K562 (cell line): Measurements from ENCODE around the gene ATP6V1F. TPM values are rescaled to one million over a fixed set of nuclear protein-coding genes. Genes with fewer than 3 reads are reported as not detected.
A peak's percentile ranks its signal among the peaks of the same experiment; 100 is the strongest.

ENCODE experiments used
- ATAC-seq: fragments of 200-7000 bp; cut with Tn5 transposase; 3 replicates; pipeline ENCODE4 v1.9.1; 2020; ENCODE audit warnings: moderate library complexity
- BruUV-seq: library from RNA; stranded (reverse); fragments of 400-500 nt; replicated peaks from 2 replicates; lab custom pipeline; 2021; lab: Mats Ljungman, UMichigan
- CTCF ChIA-PET: fragments of 300-600 bp; formaldehyde crosslinking; extraction: SDS; loops from one replicate; lab custom pipeline; 2021; ENCODE audit warnings: low intra/inter-chr PET ratio; lab: Yijun Ruan, JAX
- POLR2A ChIA-PET: fragments of 300-600, 350-650 bp; sonication (Branson Sonifier 250); formaldehyde crosslinking; extraction: SDS; loops from one replicate; lab custom pipeline; 2021; ENCODE audit warnings: antibody characterized with exemption, inconsistent platforms; lab: Yijun Ruan, JAX
- DNase-seq, 4 experiments: peaks; one replicate each; pipeline versions ENCODE4 v3.0.0 to v3.0.0-alpha.2; 2011 to 2018; ENCODE audit warnings: low spot score in 3 of 4, mixed read lengths in 3 of 4; ENCODE audit errors: extremely low read depth in 1 of 4
- FAIRE-seq: peaks from 2 replicates; lab custom pipeline; 2011; peaks lifted over from hg19 to GRCh38; lab: Jason Lieb, UNC
- H2AFZ ChIP-seq: 2 replicates; pipeline ENCODE4 v1.6.0; 2011; ENCODE audit warnings: low read depth, low read length, control low read depth, inconsistent platforms
- H3K27ac ChIP-seq: fragments of 200-600 bp; 3 replicates; pipeline ENCODE4 v1.8.0; 2011; ENCODE audit warnings: low read depth, mild to moderate bottlenecking, control low read depth, inconsistent platforms, low read length, moderate library complexity, mixed read lengths; ENCODE audit errors: extremely low read depth
- H3K27me3 ChIP-seq, 2 experiments: fragments of 300-600 bp in 1 of 2; 2 replicates in 1 of 2; 3 replicates in 1 of 2; pipeline versions ENCODE4 v1.6.0 to v1.8.0; 2011; ENCODE audit warnings: inconsistent platforms in 2 of 2, low read length in 2 of 2, mild to moderate bottlenecking in 1 of 2, mixed read lengths in 1 of 2, moderate library complexity in 1 of 2; ENCODE audit not compliant: control insufficient read depth in 2 of 2, insufficient read depth in 2 of 2
- H3K36me3 ChIP-seq: fragments of 300-600 bp; 3 replicates; pipeline ENCODE4 v1.8.0; 2011; ENCODE audit warnings: mild to moderate bottlenecking, low read length, inconsistent platforms; ENCODE audit not compliant: control insufficient read depth, insufficient read depth
- H3K4me1 ChIP-seq, 2 experiments: fragments of 200-600 bp in 1 of 2; replicated peaks in 1 of 2; 2 replicates in 1 of 2; 3 replicates in 1 of 2; pipeline versions ENCODE4 v1.5.1 to v1.8.0; 2011; ENCODE audit warnings: inconsistent platforms in 2 of 2, low read length in 2 of 2, mild to moderate bottlenecking in 1 of 2, mixed read lengths in 1 of 2, moderate library complexity in 1 of 2; ENCODE audit not compliant: control insufficient read depth in 2 of 2, insufficient read depth in 2 of 2
- H3K4me2 ChIP-seq: 2 replicates; pipeline ENCODE4 v1.6.1; 2011; ENCODE audit warnings: low read length, control low read depth, inconsistent platforms, mixed read lengths; ENCODE audit not compliant: insufficient read depth
- H3K4me3 ChIP-seq: fragments of 200-600 bp; sonication (generic), shearing (Covaris generic); 2 replicates; pipeline ENCODE4 v1.5.1; 2016; ENCODE audit warnings: control low read depth, inconsistent platforms
- H3K79me2 ChIP-seq: fragments of 200-600 bp; 3 replicates; pipeline ENCODE4 v1.8.0; 2011; ENCODE audit warnings: low read length, inconsistent platforms; ENCODE audit not compliant: control insufficient read depth, insufficient read depth
- H3K9ac ChIP-seq, 2 experiments: 2 replicates each; pipeline versions ENCODE4 v1.6.0 to v1.6.1; 2011; ENCODE audit warnings: low read depth in 2 of 2, low read length in 2 of 2, control low read depth in 1 of 2, inconsistent platforms in 1 of 2, mild to moderate bottlenecking in 1 of 2, mixed read lengths in 1 of 2; ENCODE audit not compliant: insufficient read depth in 1 of 2
- H3K9me1 ChIP-seq: one replicate; pipeline ENCODE4 v1.6.0; 2011; ENCODE audit warnings: inconsistent platforms, mild to moderate bottlenecking, low read length, moderate library complexity; ENCODE audit not compliant: control insufficient read depth, insufficient read depth
- H3K9me3 ChIP-seq: replicated peaks from 2 replicates; pipeline ENCODE4 v1.5.1; 2011; ENCODE audit warnings: low read depth, low read length, inconsistent platforms; ENCODE audit not compliant: control insufficient read depth, insufficient read depth
- H4K20me1 ChIP-seq: replicated peaks from 2 replicates; pipeline ENCODE4 v1.6.1; 2011; ENCODE audit warnings: low read length, inconsistent platforms, mixed read lengths; ENCODE audit not compliant: control insufficient read depth, insufficient read depth
- ADNP ChIP-seq: fragments of 200-800 bp; sonication (Bioruptor generic); IDR thresholded peaks from 2 replicates; pipeline ENCODE4 v1.6.1; 2016; ENCODE audit warnings: missing genetic modification characterization, missing compliant biosample characterization
- CBX3 ChIP-seq, 2 experiments: IDR thresholded peaks; 1 replicate in 1 of 2; 2 replicates in 1 of 2; pipeline ENCODE4 v1.6.1; 2012; ENCODE audit warnings: inconsistent platforms in 2 of 2, low read length in 2 of 2, borderline replicate concordance in 1 of 2, control low read depth in 1 of 2
- CEBPZ ChIP-seq: fragments of 150-350 bp; IDR thresholded peaks from 2 replicates; pipeline ENCODE4 v1.6.1; 2014; ENCODE audit warnings: low read depth, mild to moderate bottlenecking, low read length, borderline replicate concordance
- HLTF ChIP-seq: fragments of 450-650 bp; IDR thresholded peaks from 2 replicates; pipeline ENCODE4 v1.6.1; 2016
- RBBP5 ChIP-seq: fragments of 200-600 bp; sonication (generic); IDR thresholded peaks from 2 replicates; pipeline ENCODE4 v1.6.1; 2012; ENCODE audit warnings: borderline replicate concordance, mild to moderate bottlenecking, low read length, control low read depth, inconsistent platforms; ENCODE audit not compliant: insufficient read depth, poor library complexity, severe bottlenecking
- RCOR1 ChIP-seq, 2 experiments: IDR thresholded peaks; 2 replicates each; pipeline ENCODE4 v1.6.1; 2012; ENCODE audit warnings: low read depth in 2 of 2, low read length in 2 of 2, borderline replicate concordance in 1 of 2, improper control_type of control experiment in 1 of 2
- TRIM24 ChIP-seq, 2 experiments: fragments of 450-650 bp; IDR thresholded peaks; 2 replicates each; pipeline ENCODE4 v1.6.1; 2016
- TRIM28 ChIP-seq: fragments of 450-650 bp; IDR thresholded peaks from 2 replicates; pipeline ENCODE4 v1.6.1; 2017
- VEZF1 ChIP-seq: fragments of 200-800 bp; sonication (Bioruptor generic); IDR thresholded peaks from 2 replicates; pipeline ENCODE4 v1.6.1; 2017; ENCODE audit warnings: missing genetic modification characterization, missing compliant biosample characterization
- ZNF140 ChIP-seq: fragments of 250-450 bp; sonication (Bioruptor Pico); IDR thresholded peaks from 2 replicates; pipeline ENCODE4 v1.8.0; 2021; ENCODE audit warnings: moderate library complexity, mild to moderate bottlenecking, inconsistent platforms
- ZNF280A ChIP-seq: fragments of 450-650 bp; IDR thresholded peaks from 2 replicates; pipeline ENCODE4 v1.6.1; 2018; ENCODE audit warnings: mild to moderate bottlenecking, low read depth; ENCODE audit not compliant: partially characterized antibody
- ZNF445 ChIP-seq: fragments of 250-450 bp; sonication (Bioruptor Pico); IDR thresholded peaks from 2 replicates; pipeline ENCODE4 v1.4.0; 2020; ENCODE audit warnings: low read depth, mild to moderate bottlenecking, moderate library complexity
- ZNF507 ChIP-seq: conservative IDR thresholded peaks from 2 replicates; pipeline ENCODE4 v1.6.1; 2017; ENCODE audit warnings: missing genetic modification characterization, missing compliant biosample characterization
- ZNF511 ChIP-seq: sonication (generic); formaldehyde crosslinking; IDR thresholded peaks from 2 replicates; pipeline ENCODE4 v1.8.0; 2022; ENCODE audit warnings: mild to moderate bottlenecking, missing genetic modification reagents
- ZNF707 ChIP-seq: fragments of 250-450 bp; sonication (Bioruptor Pico); conservative IDR thresholded peaks from 2 replicates; pipeline ENCODE4 v1.8.0; 2022; ENCODE audit warnings: inconsistent platforms, mild to moderate bottlenecking, moderate library complexity
- in situ Hi-C: fragments of 300-500 bp; cut with MboI; formaldehyde crosslinking; loops from 4 replicates; pipeline ENCODE4 v1.15.0; 2018; ENCODE audit warnings: inconsistent platforms, mixed read lengths
- intact Hi-C: fragments of 100-400 bp; cut with micrococcal nuclease; formaldehyde crosslinking; loops from 2 replicates; pipeline ENCODE4 v1.14.2; 2022
- polyA plus RNA-seq, 8 experiments: library from polyadenylated mRNA; depleted of rRNA in 4 of 8; stranded (reverse) in 5 of 8; unstranded in 3 of 8; fragments of >200 nt; fragmentation: Nextera tagmentation in 2 of 8; fragmentation: Illumina TruSeq in 1 of 8; extraction: Ambion mirVana in 2 of 8; extraction: Trizol in 1 of 8; gene quantifications; 2 replicates each; pipeline versions ENCODE4 v1.2.1 to v1.2.3, GENCODE V29; 2011 to 2014; ENCODE audit warnings: inconsistent platforms in 1 of 8, missing spikeins in 1 of 8
- total RNA-seq, 7 experiments: library from RNA; depleted of rRNA in 6 of 7; stranded (reverse); fragments of >200 nt in 6 of 7; fragmentation: Illumina TruSeq in 2 of 7; extraction: Trizol in 2 of 7; gene quantifications; 2 replicates each; pipeline versions ENCODE4 v1.2.1 to v1.2.3, GENCODE V29; 2011 to 2021; ENCODE audit warnings: low replicate concordance in 1 of 7

ATP6V1F gene
- total and polyA plus RNA-seq, 9 of the 15 experiments (the other 6 are each of a cell fraction or from before 2014, with no cell fraction given) = 206 to 1,123 (median 542) TPM

GRCh38 chr7:128895320-128895719 lies 32.7 kb downstream of the ATP6V1F start (continued):
- no peak for TF ChIP-seq RCOR1 (IDR thresholded peaks at IDR 0.05; ENCODE audit: borderline replicate concordance in 1 of 2, low read depth in 2 of 2, low read length in 2 of 2)
- TF ChIP-seq RBBP5 = no peak
- TF ChIP-seq ADNP (tag) = no peak
- TF ChIP-seq ZNF140 (CRISPR knock-in tag) = no peak
- TF ChIP-seq ZNF707 (CRISPR knock-in tag) = no peak

- CTCF ChIA-PET = no interaction called here
- Histone ChIP-seq H3K4me3 (no peak overlapping the region), H3K4me2 (no peak overlapping the region), H3K4me1 (peaks cover 13 to 21% of the 10 kb centered on the region in 2 experiments), H3K9ac (no peak overlapping the region)
- POLR2A ChIA-PET = interaction anchor here (0.7 kb wide), 1 partner anchor 853 kb away, joined by 4 read pairs; no protein-coding TSS in a partner anchor
- TF ChIP-seq HLTF (no peak), CEBPZ (peak; percentile 62; the same call in 1 of the 2 replicates), TRIM28 (peak; percentile 89), ZNF507 (tag) (no peak), VEZF1 (CRISPR knock-in tag) (no peak), ZNF280A (peak; percentile 76), ZNF445 (CRISPR knock-in tag) (no peak), ZNF511 (CRISPR knock-in tag) (no peak), TRIM24 (IDR thresholded peaks at IDR 0.05) (0 out of 4 replicates have a peak, but pooled peaks of 1 of the 2 experiments have one; percentile 16), CBX3 (IDR thresholded peaks at IDR 0.05; ENCODE audit: borderline replicate concordance in 1 of 2, low read length in 2 of 2) (peak in 1 of 2 experiments; percentile 97; a peak in 2 of 3 replicates)
- TF ChIP-seq, all 486 proteins: peak for 5
- H2AFZ ChIP-seq = no peak overlapping the region
- intact Hi-C loops (no loop called here), in situ Hi-C loops (no loop called here)
- H4K20me1 ChIP-seq = no peaks in the 10 kb centered on the region
- no peaks in the 10 kb centered on the region for H3K36me3 ChIP-seq
- FAIRE-seq (no peak), DNase-seq (no peak), ATAC-seq (no peak)
- no TSS peak for BruUV-seq
- peaks cover 11% of the 10 kb centered on the region; the same call in 1 of the 2 replicates for H3K9me3 ChIP-seq
- H3K9me1 ChIP-seq = no peaks in the 10 kb centered on the region
- H3K27ac ChIP-seq = no peak overlapping the region
- no peaks in the 10 kb centered on the region for H3K27me3 ChIP-seq
- H3K79me2 ChIP-seq = no peaks in the 10 kb centered on the region
These were observed 36.7 kb downstream of the ATP6V1F start for GRCh38 chr7:128899392-128899791.
